GM19193 (cell line): Measurements from ENCODE around the gene PDSS2.

ENCODE experiments used
- POLR2A ChIP-seq: IDR thresholded peaks from 4 replicates; pipeline ENCODE4 v1.6.1; 2011; ENCODE audit not compliant: insufficient read depth, insufficient read length; ENCODE audit errors: extremely low read depth

Gene PDSS2

GRCh38 chr6:107459283-107460082 lies at the start of gene PDSS2:
Gene PDSS2 (minus strand): TSS chr6:107459564. CDS start chr6:107459285, 279 bp downstream.
- peak; percentile 97 for TF ChIP-seq POLR2A

- TF ChIP-seq POLR2A: no peak
Observed at GRCh38 chr6:107506145-107506544, 46.8 kb upstream of the PDSS2 start.

- no peak for TF ChIP-seq POLR2A
Observed at GRCh38 chr6:107504270-107505026, 45.1 kb upstream of the PDSS2 start.

- no peak for TF ChIP-seq POLR2A
Observed at GRCh38 chr6:107496892-107497684, 37.7 kb upstream of the PDSS2 start.

GRCh38 chr6:107495971-107496370 lies 36.6 kb upstream of the PDSS2 start:
- TF ChIP-seq POLR2A: no peak

- TF ChIP-seq POLR2A: no peak
Observed at GRCh38 chr6:107495196-107495643, 35.9 kb upstream of the PDSS2 start.

- TF ChIP-seq POLR2A: no peak
Observed at GRCh38 chr6:107493158-107494057, 34.0 kb upstream of the PDSS2 start.

GRCh38 chr6:107491760-107492660 lies 32.6 kb upstream of the PDSS2 start:
- TF ChIP-seq POLR2A: no peak

- no peak for TF ChIP-seq POLR2A
Observed at GRCh38 chr6:107491138-107491609, 31.8 kb upstream of the PDSS2 start.

GRCh38 chr6:107490566-107491137 lies 31.3 kb upstream of the PDSS2 start:
- TF ChIP-seq POLR2A: no peak

- no peak for TF ChIP-seq POLR2A
Observed at GRCh38 chr6:107489636-107490565, 30.5 kb upstream of the PDSS2 start, which contains the start of gene SOBP. Gene SOBP (plus strand): TSS chr6:107490117. CDS start chr6:107490617, 500 bp downstream.
